A549 (cell line): Measurements from ENCODE around the gene MLC1. TPM values are rescaled to one million over a fixed set of nuclear protein-coding genes. Genes with fewer than 3 reads are reported as not detected.

ENCODE experiments used
- ATAC-seq, 2 experiments: fragments of 200-7000 bp in 1 of 2; fragments of >200 bp in 1 of 2; cut with Nextera tagmentation in 1 of 2; cut with Tn5 transposase in 1 of 2; 3 replicates each; pipeline versions ENCODE4 v1.8.0 to v1.9.1; 2018 to 2020; ENCODE audit warnings: mild to moderate bottlenecking in 1 of 2, moderate library complexity in 1 of 2
- CTCF ChIA-PET: fragments of 300-600 bp; sonication (Branson Sonifier 250); formaldehyde crosslinking; extraction: SDS; loops from one replicate; lab custom pipeline; 2021; ENCODE audit warnings: antibody characterized with exemption, inconsistent platforms; lab: Yijun Ruan, JAX
- POLR2A ChIA-PET: fragments of 350-600 bp; formaldehyde crosslinking; extraction: SDS; loops from one replicate; lab custom pipeline; 2021; ENCODE audit warnings: antibody characterized with exemption, inconsistent platforms; lab: Yijun Ruan, JAX
- DNase-seq, 2 experiments: peaks; one replicate each; pipeline versions ENCODE4 v3.0.0 to v3.0.0-alpha.2; 2011 to 2016; ENCODE audit warnings: low read depth in 1 of 2, low spot score in 1 of 2
- FAIRE-seq: peaks from 2 replicates; lab custom pipeline; 2011; peaks lifted over from hg19 to GRCh38; lab: Jason Lieb, UNC
- H3K27ac ChIP-seq, 2 experiments: fragments of >200 bp; sonication (Bioruptor Twin); formaldehyde crosslinking; 3 replicates each; pipeline ENCODE4 v1.5.1; 2016 to 2017
- H3K4me1 ChIP-seq: fragments of >200 bp; sonication (Bioruptor Twin); formaldehyde crosslinking; 3 replicates; pipeline ENCODE4 v1.6.1; 2016
- H3K4me2 ChIP-seq: fragments of >200 bp; sonication (Bioruptor Twin); formaldehyde crosslinking; 3 replicates; pipeline ENCODE4 v1.6.1; 2016
- H3K4me3 ChIP-seq: fragments of >200 bp; sonication (Bioruptor Twin); formaldehyde crosslinking; 3 replicates; pipeline ENCODE4 v1.5.1; 2016
- H3K9me3 ChIP-seq: fragments of >200 bp; sonication (Bioruptor Twin); formaldehyde crosslinking; 3 replicates; pipeline ENCODE4 v1.6.1; 2016
- BHLHE40 ChIP-seq: IDR thresholded peaks from 2 replicates; pipeline ENCODE4 v1.6.1; 2012; ENCODE audit warnings: low read depth, low read length, inconsistent platforms
- CBX2 ChIP-seq: fragments of 200-600 bp; sonication (generic); IDR thresholded peaks from 2 replicates; pipeline ENCODE4 v1.6.1; 2016; ENCODE audit warnings: low read depth, mild to moderate bottlenecking, borderline replicate concordance
- CBX8 ChIP-seq: fragments of 200-600 bp; sonication (generic); IDR thresholded peaks from 2 replicates; pipeline ENCODE4 v1.6.1; 2016
- CEBPB ChIP-seq, 2 experiments: fragments of >200 bp in 1 of 2; sonication (Bioruptor Twin) in 1 of 2; formaldehyde crosslinking in 1 of 2; IDR thresholded peaks; 2 replicates each; pipeline ENCODE4 v1.6.1; 2012 to 2016
- CHD4 ChIP-seq: fragments of 200-600 bp; sonication (generic); IDR thresholded peaks from 2 replicates; pipeline ENCODE4 v1.6.1; 2016; ENCODE audit warnings: antibody characterized with exemption, mild to moderate bottlenecking, borderline replicate concordance
- CTCF ChIP-seq: fragments of >200 bp; sonication (Bioruptor Twin); formaldehyde crosslinking; IDR thresholded peaks from 3 replicates; pipeline ENCODE4 v1.5.1; 2016
- EHF ChIP-seq: fragments of 250-450 bp; sonication (Bioruptor Pico); IDR thresholded peaks from 2 replicates; pipeline ENCODE4 v1.5.0; 2020; ENCODE audit warnings: mild to moderate bottlenecking
- FOSB ChIP-seq: fragments of 250-450 bp; sonication (Bioruptor Pico); IDR thresholded peaks from 2 replicates; pipeline ENCODE4 v1.5.0; 2020; ENCODE audit warnings: mild to moderate bottlenecking, moderate library complexity
- FOSL2 ChIP-seq, 2 experiments: fragments of 450-650 bp in 1 of 2; fragments of >200 bp in 1 of 2; sonication (Bioruptor Twin) in 1 of 2; formaldehyde crosslinking; IDR thresholded peaks; 2 replicates each; pipeline versions ENCODE4 v1.5.0 to v1.6.1; 2016 to 2020; ENCODE audit warnings: mild to moderate bottlenecking in 1 of 2, moderate library complexity in 1 of 2
- HDAC2 ChIP-seq: fragments of 200-600 bp; sonication (generic); IDR thresholded peaks from 2 replicates; pipeline ENCODE4 v1.6.1; 2016
- HES2 ChIP-seq: fragments of >200 bp; sonication (Bioruptor Twin); formaldehyde crosslinking; IDR thresholded peaks from 2 replicates; pipeline ENCODE4 v1.6.1; 2016
- HMGXB4 ChIP-seq: fragments of 250-450 bp; sonication (Bioruptor Pico); IDR thresholded peaks from 2 replicates; pipeline ENCODE4 v1.5.0; 2021; ENCODE audit warnings: mild to moderate bottlenecking, moderate library complexity, borderline replicate concordance
- HOXA7 ChIP-seq: fragments of 250-450 bp; sonication (Bioruptor Pico); IDR thresholded peaks from 2 replicates; pipeline ENCODE4 v1.5.0; 2020; ENCODE audit warnings: mild to moderate bottlenecking, moderate library complexity
- JUNB ChIP-seq: fragments of >200 bp; sonication (Bioruptor Twin); formaldehyde crosslinking; IDR thresholded peaks from 2 replicates; pipeline ENCODE4 v1.6.1; 2016
- MYC ChIP-seq: IDR thresholded peaks from 2 replicates; pipeline ENCODE4 v1.6.1; 2012; ENCODE audit warnings: mild to moderate bottlenecking, inconsistent platforms, low read length, improper control_type of control experiment, borderline replicate concordance
- NR3C1 ChIP-seq: fragments of >200 bp; sonication (Bioruptor Twin); formaldehyde crosslinking; IDR thresholded peaks from 3 replicates; pipeline ENCODE4 v1.6.1; 2017
- POLR2A ChIP-seq: IDR thresholded peaks from 2 replicates; pipeline ENCODE4 v1.6.1; 2012; ENCODE audit warnings: mild to moderate bottlenecking, low read length
- RAD21 ChIP-seq, 2 experiments: fragments of >200 bp in 1 of 2; sonication (Bioruptor Twin) in 1 of 2; formaldehyde crosslinking in 1 of 2; IDR thresholded peaks in 1 of 2; conservative IDR thresholded peaks in 1 of 2; 2 replicates in 1 of 2; 3 replicates in 1 of 2; pipeline ENCODE4 v1.6.1; 2012 to 2018; ENCODE audit warnings: inconsistent platforms in 1 of 2
- REST ChIP-seq: fragments of 200-600 bp; sonication (generic); IDR thresholded peaks from 2 replicates; pipeline ENCODE4 v1.6.1; 2016; ENCODE audit warnings: antibody characterized with exemption, mild to moderate bottlenecking, moderate library complexity
- RNF2 ChIP-seq: fragments of 200-600 bp; sonication (generic); IDR thresholded peaks from 2 replicates; pipeline ENCODE4 v1.6.1; 2016; ENCODE audit warnings: low read depth, mild to moderate bottlenecking, antibody characterized with exemption, moderate library complexity, borderline replicate concordance
- SREBF2 ChIP-seq: fragments of 450-650 bp; IDR thresholded peaks from 2 replicates; pipeline ENCODE4 v1.6.1; 2014; ENCODE audit warnings: mild to moderate bottlenecking, moderate library complexity
- TFCP2L1 ChIP-seq: fragments of 250-450 bp; sonication (Bioruptor Pico); IDR thresholded peaks from 2 replicates; pipeline ENCODE4 v1.5.0; 2021; ENCODE audit warnings: mild to moderate bottlenecking
- TP53 ChIP-seq: fragments of 250-450 bp; sonication (Bioruptor Pico); IDR thresholded peaks from 2 replicates; pipeline ENCODE4 v1.5.0; 2021; ENCODE audit warnings: mild to moderate bottlenecking, moderate library complexity
- USF2 ChIP-seq: fragments of 450-650 bp; IDR thresholded peaks from 2 replicates; pipeline ENCODE4 v1.6.1; 2014; ENCODE audit warnings: antibody characterized with exemption
- ZC3H11A ChIP-seq: fragments of 450-650 bp; IDR thresholded peaks from 2 replicates; pipeline ENCODE4 v1.6.1; 2014; ENCODE audit warnings: antibody characterized with exemption, mild to moderate bottlenecking
- ZFP36 ChIP-seq: fragments of 450-650 bp; IDR thresholded peaks from 2 replicates; pipeline ENCODE4 v1.6.1; 2014; ENCODE audit warnings: borderline replicate concordance; ENCODE audit not compliant: partially characterized antibody
- WGBS: methylation state at CpG from one replicate; pipeline ENCODE4 v1.1.6; 2017; ENCODE audit errors: missing lambda C conversion rate; 5-methylcytosine and 5-hydroxymethylcytosine counted together
- polyA plus RNA-seq, 4 experiments: library from polyadenylated mRNA; depleted of rRNA in 3 of 4; stranded (reverse); fragments of >200 nt; fragmentation: RNase III in 1 of 4; extraction: RNeasy Plus Mini Kit Qiagen cat#74134 plus additional on column Dnase treatment in 1 of 4; gene quantifications; 2 replicates in 3 of 4; 3 replicates in 1 of 4; pipeline ENCODE4 v1.2.3, GENCODE V29; 2011 to 2017

Gene MLC1
- polyA plus RNA-seq, 2 of the 4 experiments (the other 2 are of a cell fraction): not detected

- CTCF ChIA-PET: interaction anchor here (0.7 to 2.3 kb wide), 4 partner anchors 15 to 252 kb away, joined by 3 to 14 read pairs (median 4); no protein-coding TSS in a partner anchor
- DNase-seq: no peak
- 73% methylated on average over 14 of the region's 29 CpGs for WGBS
- Histone ChIP-seq H3K4me3 (no peak within 1 kb of the TSS), H3K27ac (no peak within 1 kb of the TSS), H3K4me2 (no peak within 1 kb of the TSS), H3K9me3 (no peaks in the 10 kb centered on the region), H3K4me1 (0 out of 3 replicates have a peak, but pooled peaks cover 4% of the 10 kb centered on the region)
- peak in 1 of 2 experiments; percentile 43; a peak in 3 of 6 replicates for ATAC-seq
- no peak for FAIRE-seq
- TF ChIP-seq FOSL2 (IDR thresholded peaks at IDR 0.05) (no peak), FOSL2 (CRISPR knock-in tag; IDR thresholded peaks at IDR 0.05) (no peak), CBX8 (no peak), NR3C1 (no peak), SREBF2 (no peak), TFCP2L1 (CRISPR knock-in tag) (no peak), CTCF (no peak), HOXA7 (CRISPR knock-in tag) (no peak), CEBPB (IDR thresholded peaks at IDR 0.05) (no peak), HES2 (no peak), JUNB (no peak), RAD21 (conservative IDR thresholded peaks at IDR 0.05 in 1 of 2, IDR thresholded peaks at IDR 0.05 in 1 of 2) (no peak), USF2 (no peak), ZFP36 (no peak), BHLHE40 (no peak)
- POLR2A ChIA-PET: no interaction called here
Observed at GRCh38 chr22:50012211-50013181, 72.7 kb downstream of the MLC1 start, which contains the start of gene IL17REL. Gene IL17REL, minus strand, starts transcription at chr22:50012765. Its CDS starts 119 bp downstream, at chr22:50012646.

- Histone ChIP-seq H3K4me2 (no peak overlapping the region), H3K4me3 (no peak overlapping the region), H3K4me1 (0 out of 3 replicates have a peak, but pooled peaks cover 4% of the 10 kb centered on the region), H3K9me3 (no peaks in the 10 kb centered on the region), H3K27ac (no peak overlapping the region)
- ATAC-seq: no peak; a peak in 1 of 6 replicates
- DNase-seq: no peak
- POLR2A ChIA-PET: no interaction called here
- 56% methylated on average over 9 of the region's 18 CpGs for WGBS
- CTCF ChIA-PET: no interaction called here
- no peak for FAIRE-seq
- TF ChIP-seq REST: no peak
- TF ChIP-seq RAD21 (conservative IDR thresholded peaks at IDR 0.05 in 1 of 2, IDR thresholded peaks at IDR 0.05 in 1 of 2): no peak
- TF ChIP-seq CBX2: no peak
- no peak for TF ChIP-seq EHF (CRISPR knock-in tag)
- TF ChIP-seq CHD4: no peak
- TF ChIP-seq ZC3H11A: no peak
- no peak for TF ChIP-seq CEBPB (IDR thresholded peaks at IDR 0.05)
- TF ChIP-seq JUNB: no peak
- no peak for TF ChIP-seq HMGXB4
- no peak for TF ChIP-seq HDAC2
- no peak for TF ChIP-seq POLR2A
- TF ChIP-seq TP53 (CRISPR knock-in tag): no peak
- no peak for TF ChIP-seq MYC
- TF ChIP-seq RNF2: no peak
- no peak for TF ChIP-seq CBX8
- no peak for TF ChIP-seq FOSB
Observed at GRCh38 chr22:50011447-50012210, 73.6 kb downstream of the MLC1 start.
